Smooth muscle cell of the umbilical artery (primary cell): ENCODE results near the gene ABCA10. TPM values are rescaled to one million over a fixed set of nuclear protein-coding genes. Genes with fewer than 3 reads are reported as not detected.

Experiments
- total RNA-seq: library from RNA; depleted of rRNA; stranded (reverse); fragments of >200 nt; gene quantifications from 2 replicates; pipeline ENCODE4 v1.2.3, GENCODE V29; 2014

ABCA10 gene
- 0.69 and 1.8 TPM in 2 replicates for total RNA-seq

GRCh38 chr17:69228576-69228975 is at the start of gene ABCA10:
Gene ABCA10 (minus strand): TSS chr17:69228824. CDS start chr17:69225358, 3,466 bp downstream.

GRCh38 chr17:69141431-69142174 is 87.0 kb downstream of the ABCA10 start, which contains the start of gene ABCA6:
Gene ABCA6 (minus strand): TSS chr17:69141895. CDS start chr17:69140703, 1,192 bp downstream.

Other genes with a start within 250 kb of the ABCA10 start
- gene ABCA9, start 167.9 kb downstream of the ABCA10 start, total RNA-seq = 1.8 TPM in 2 replicates
- 1.3 and 4.5 TPM in 2 replicates for gene ABCA6, start 86.9 kb downstream of the ABCA10 start, total RNA-seq
- gene ABCA5, start 98.3 kb upstream of the ABCA10 start, total RNA-seq = 9.1 and 14.0 TPM in 2 replicates
- 0.37 and 1.8 TPM in 2 replicates for gene MAP2K6, start 185.9 kb upstream of the ABCA10 start, total RNA-seq